Right lobe of liver (tissue), 6 donors: ENCODE results near the gene FAM177B. TPM values are rescaled to one million over a fixed set of nuclear protein-coding genes. Genes with fewer than 3 reads are reported as not detected.
A peak's percentile ranks its signal among the peaks of the same experiment; 100 is the strongest.

Experiments
- ATAC-seq, 4 donors: fragments of 200-7000 bp; cut with Tn5 transposase; one replicate each; pipeline ENCODE4 v1.9.1; 2020; ENCODE audit warnings: mild to moderate bottlenecking in 4 of 4, moderate library complexity in 4 of 4
- DNase-seq, 3 donors: peaks; one replicate each; pipeline ENCODE4 v3.0.0-alpha.2; 2020
- H3K27ac ChIP-seq, 3 donors: fragments of 200-600 bp; one replicate each; pipeline ENCODE4 v1.8.0; 2022
- H3K27me3 ChIP-seq, 2 donors: fragments of 200-600 bp; one replicate each; pipeline ENCODE4 v1.8.0; 2022
- H3K36me3 ChIP-seq, 4 donors: fragments of 200-600 bp; sonication (generic) in 1 of 4; one replicate each; pipeline versions ENCODE4 v1.5.1 to v1.8.0; 2017 to 2022; ENCODE audit warnings: control low read depth in 1 of 4
- H3K4me1 ChIP-seq, 4 donors: fragments of 200-600 bp; sonication (generic) in 1 of 4; one replicate each; pipeline versions ENCODE4 v1.5.1 to v1.8.0; 2017 to 2022; ENCODE audit warnings: control low read depth in 1 of 4
- H3K4me3 ChIP-seq, 3 donors: fragments of 200-600 bp; one replicate each; pipeline ENCODE4 v1.8.0; 2022
- H3K9me3 ChIP-seq, 4 donors: fragments of 200-600 bp; sonication (generic) in 1 of 4; one replicate each; pipeline versions ENCODE4 v1.5.1 to v1.8.0; 2017 to 2022; ENCODE audit warnings: control low read depth in 1 of 4
- POLR2A ChIP-seq: fragments of 450-650 bp; IDR thresholded peaks from one replicate; pipeline ENCODE4 v1.6.1; 2017; ENCODE audit warnings: antibody characterized with exemption, mild to moderate bottlenecking
- WGBS: methylation state at CpG from one replicate; pipeline ENCODE4 v1.1.6; 2018; ENCODE audit warnings: low coverage, low lambda C conversion rate; ENCODE audit not compliant: insufficient coverage; ENCODE audit errors: missing lambda C conversion rate; 5-methylcytosine and 5-hydroxymethylcytosine counted together
- intact Hi-C, 2 donors: fragments of 100-400 bp; cut with DNase I; formaldehyde crosslinking; loops; one replicate each; pipeline versions ENCODE4 v1.11.2 to v1.14.1; 2022
- total RNA-seq, 6 experiments: library from RNA; depleted of rRNA in 2 of 6; stranded (reverse); fragments of >200 nt in 2 of 6; fragmentation: NEBNext Ultra II Directional in 3 of 6; extraction: Animal tissue kit (Norgen Biotek cat#: 25700) in 3 of 6; gene quantifications; one replicate each; pipeline versions ENCODE4 v1.1.0 to v1.2.4, GENCODE V29; 2016 to 2023
- TF ChIP-seq, protein P1 (sequence below), 4 donors: fragments of 200-600 bp in 3 of 4; fragments of 450-650 bp in 1 of 4; IDR thresholded peaks; one replicate each; pipeline versions ENCODE4 v1.5.1 to v1.8.0; 2016 to 2022; ENCODE audit warnings: antibody characterized with exemption in 4 of 4, mild to moderate bottlenecking in 2 of 4
- donor health status: DM: no; HTN: yes; CAD: no.
- donor health status: DM: no; HTN: no; CAD: no.
- donor health status: DM: no; HTN: no; CAD: no.
- donor health status: DM: no; HTN: yes; CAD: no.
- donor health status: DM: no; HTN: yes; CAD: no.

The FAM177B gene
- total RNA-seq, 6 experiments from 2014 or later, result 0.47 TPM; not detected in 5

DNA sequence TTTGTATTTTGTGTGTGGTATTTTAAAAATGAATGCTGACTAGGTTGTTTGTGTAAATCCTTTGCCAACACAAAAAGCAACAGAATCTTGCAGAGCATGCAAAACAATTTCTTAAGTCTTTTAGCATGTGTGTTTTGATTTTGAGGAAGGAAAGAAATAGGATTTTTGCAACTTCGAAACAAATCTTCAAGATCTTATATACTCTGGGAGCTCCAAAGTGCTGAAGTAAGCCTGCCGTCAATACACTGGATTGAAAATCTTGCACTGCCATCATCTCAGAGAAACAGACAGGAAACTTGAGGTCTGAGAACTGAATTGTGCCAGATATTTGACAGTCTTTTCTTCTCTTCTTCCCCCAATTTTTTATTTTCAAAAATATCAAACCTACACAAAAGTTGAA, 48.5 kb downstream of the FAM177B start:
- intact Hi-C loops, result loop anchor here in 1 of 2 donors (5.0 kb wide), 1 partner anchor 302 kb away; no protein-coding TSS in a partner anchor
- H3K36me3 ChIP-seq, result no peaks in the 10 kb centered on the region
- no peaks in the 10 kb centered on the region for H3K4me1 ChIP-seq
- DNase-seq (no peak), ATAC-seq (peak in 2 of 4 donors; percentile 28 to 55)
- no peak overlapping the region for H3K27ac ChIP-seq
- 42% methylated on average over 2 of the region's 2 CpGs for WGBS
- H3K4me3 ChIP-seq, result no peak overlapping the region
- no peaks in the 10 kb centered on the region for H3K27me3 ChIP-seq
- no peak for TF ChIP-seq POLR2A
- TF ChIP-seq, protein P1, sequence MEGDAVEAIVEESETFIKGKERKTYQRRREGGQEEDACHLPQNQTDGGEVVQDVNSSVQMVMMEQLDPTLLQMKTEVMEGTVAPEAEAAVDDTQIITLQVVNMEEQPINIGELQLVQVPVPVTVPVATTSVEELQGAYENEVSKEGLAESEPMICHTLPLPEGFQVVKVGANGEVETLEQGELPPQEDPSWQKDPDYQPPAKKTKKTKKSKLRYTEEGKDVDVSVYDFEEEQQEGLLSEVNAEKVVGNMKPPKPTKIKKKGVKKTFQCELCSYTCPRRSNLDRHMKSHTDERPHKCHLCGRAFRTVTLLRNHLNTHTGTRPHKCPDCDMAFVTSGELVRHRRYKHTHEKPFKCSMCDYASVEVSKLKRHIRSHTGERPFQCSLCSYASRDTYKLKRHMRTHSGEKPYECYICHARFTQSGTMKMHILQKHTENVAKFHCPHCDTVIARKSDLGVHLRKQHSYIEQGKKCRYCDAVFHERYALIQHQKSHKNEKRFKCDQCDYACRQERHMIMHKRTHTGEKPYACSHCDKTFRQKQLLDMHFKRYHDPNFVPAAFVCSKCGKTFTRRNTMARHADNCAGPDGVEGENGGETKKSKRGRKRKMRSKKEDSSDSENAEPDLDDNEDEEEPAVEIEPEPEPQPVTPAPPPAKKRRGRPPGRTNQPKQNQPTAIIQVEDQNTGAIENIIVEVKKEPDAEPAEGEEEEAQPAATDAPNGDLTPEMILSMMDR (IDR thresholded peaks at IDR 0.05), result no peak
- no peaks in the 10 kb centered on the region for H3K9me3 ChIP-seq

DNA sequence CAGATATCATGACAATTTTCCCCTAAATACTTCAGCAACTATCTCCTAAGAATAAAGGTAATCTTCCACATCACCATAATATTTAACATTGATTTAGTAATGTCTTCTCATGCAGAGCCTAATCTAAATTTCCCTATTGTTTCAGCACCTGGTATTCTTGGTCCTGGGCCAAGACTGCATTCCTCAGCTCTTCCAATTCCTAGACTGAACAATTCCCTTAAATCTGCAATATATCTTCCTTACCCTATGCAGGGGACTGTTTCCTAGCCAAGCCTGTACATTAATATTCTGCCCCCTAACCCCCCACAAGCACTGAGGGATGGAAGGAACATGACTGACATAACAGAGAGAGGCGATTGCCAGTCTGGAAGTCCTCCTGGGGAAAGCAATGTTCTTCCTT, 49.1 kb downstream of the FAM177B start:
- no peaks in the 10 kb centered on the region for H3K36me3 ChIP-seq
- no peaks in the 10 kb centered on the region for H3K27me3 ChIP-seq
- H3K4me1 ChIP-seq, result no peaks in the 10 kb centered on the region
- ATAC-seq, result no peak
- no peaks in the 10 kb centered on the region for H3K9me3 ChIP-seq
- no peak for TF ChIP-seq POLR2A
- TF ChIP-seq, protein P1 (IDR thresholded peaks at IDR 0.05), result no peak
- H3K27ac ChIP-seq, result no peak overlapping the region
- no CpG with 5 or more reads among the region's 1 CpG for WGBS
- no peak for DNase-seq
- intact Hi-C loops, result loop anchor here in 1 of 2 donors (5.0 kb wide), 1 partner anchor 301 kb away; no protein-coding TSS in a partner anchor
- H3K4me3 ChIP-seq, result no peak overlapping the region

DNA sequence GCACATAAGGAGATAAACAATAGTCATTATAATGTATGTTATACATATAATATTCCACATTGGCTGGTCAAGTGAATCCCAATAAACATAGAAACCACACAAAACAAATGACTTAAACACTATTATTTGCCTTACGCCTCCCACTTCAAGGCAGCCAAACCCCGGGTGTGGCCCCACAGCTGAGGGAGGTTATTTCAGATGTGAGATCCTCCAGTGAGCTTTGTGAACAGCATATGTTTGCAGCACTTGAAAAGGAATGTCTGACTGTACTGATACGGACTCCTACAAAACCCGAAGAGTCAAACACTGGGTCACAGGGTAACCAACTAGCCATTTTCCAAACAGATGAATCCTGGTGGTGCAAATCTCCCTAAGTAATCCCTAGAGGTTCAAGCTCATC, 50.7 kb downstream of the FAM177B start:
- TF ChIP-seq POLR2A, result no peak
- TF ChIP-seq, protein P1 (IDR thresholded peaks at IDR 0.05), result no peak
- H3K27ac ChIP-seq, result no peak overlapping the region
- H3K36me3 ChIP-seq, result no peaks in the 10 kb centered on the region
- WGBS, result 65% methylated on average over 3 of the region's 4 CpGs
- DNase-seq (no peak), ATAC-seq (no peak)
- no peaks in the 10 kb centered on the region for H3K27me3 ChIP-seq
- no peaks in the 10 kb centered on the region for H3K9me3 ChIP-seq
- intact Hi-C loops, result loop anchor here in 1 of 2 donors (5.0 kb wide), 1 partner anchor 300 kb away; no protein-coding TSS in a partner anchor
- no peaks in the 10 kb centered on the region for H3K4me1 ChIP-seq
- no peak overlapping the region for H3K4me3 ChIP-seq

DNA sequence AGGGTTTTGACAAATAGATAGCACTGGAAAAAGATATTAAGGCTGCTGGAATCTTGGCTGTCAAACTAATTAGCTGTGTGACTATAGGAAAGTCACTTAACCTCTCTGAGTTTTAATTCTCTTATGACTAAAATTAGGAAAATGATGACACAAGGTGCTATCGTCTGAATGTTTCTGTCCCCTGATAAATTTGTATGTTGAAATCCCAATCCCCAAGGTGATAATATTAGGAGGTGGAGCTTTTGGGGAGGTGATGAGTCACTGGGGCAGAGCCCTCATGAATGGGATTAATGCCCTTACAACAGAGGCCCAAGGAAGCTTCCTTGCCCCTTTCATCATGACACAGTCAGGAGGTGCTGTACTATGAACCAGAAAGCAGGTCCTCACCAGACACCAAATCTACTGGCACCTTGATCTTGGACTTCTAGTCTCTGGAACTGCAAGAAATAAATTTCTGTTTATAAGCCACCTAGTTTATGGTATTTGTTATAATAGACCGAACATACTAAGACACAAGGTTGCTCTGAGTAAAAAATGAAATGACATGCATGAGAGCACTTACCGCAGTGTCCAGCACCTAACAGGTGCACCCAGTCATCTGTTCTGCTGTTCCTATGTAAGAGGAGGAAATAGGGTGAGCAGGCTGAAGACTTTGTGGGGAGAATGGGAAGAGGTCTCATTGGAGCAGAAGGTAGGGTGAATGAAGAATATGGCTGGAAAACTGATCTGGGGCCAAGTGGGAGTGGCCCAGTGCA, 51.6 kb downstream of the FAM177B start:
- ATAC-seq (no peak), DNase-seq (no peak)
- H3K27me3 ChIP-seq, result no peaks in the 10 kb centered on the region
- no peaks in the 10 kb centered on the region for H3K36me3 ChIP-seq
- no peak overlapping the region for H3K27ac ChIP-seq
- no peak overlapping the region for H3K4me3 ChIP-seq
- intact Hi-C loops, result loop anchor here in 1 of 2 donors (5.0 kb wide), 1 partner anchor 299 kb away; no protein-coding TSS in a partner anchor
- no peaks in the 10 kb centered on the region for H3K4me1 ChIP-seq
- TF ChIP-seq POLR2A, result no peak
- TF ChIP-seq, protein P1 (IDR thresholded peaks at IDR 0.05), result no peak
- no peaks in the 10 kb centered on the region for H3K9me3 ChIP-seq
- WGBS, result 56% methylated on average over 3 of the region's 3 CpGs
